ENCODE data around the gene EEFSEC.

GRCh38 chr3:128321418-128321817, 168.1 kb downstream of the EEFSEC start:
- no peak for TF ChIP-seq CTCF (IDR thresholded peaks at IDR 0.05)
- no peak for TF ChIP-seq POLR2A (IDR thresholded peaks at IDR 0.05)

Measured in esophagus squamous epithelium (tissue), 4 donors.